HL-60 (cell line): ENCODE results near the gene MAP3K4.

Experiments used
- DNase-seq, 2 experiments: peaks; one replicate each; pipeline ENCODE4 v3.0.0-alpha.2; 2010 to 2020; ENCODE audit warnings: low read depth in 1 of 2, low spot score in 1 of 2
- H3K27ac ChIP-seq: fragments of 250-450 bp; sonication (Bioruptor Pico); replicated peaks from 2 replicates; pipeline ENCODE4 v1.5.1; 2020; ENCODE audit warnings: mild to moderate bottlenecking, moderate library complexity
- H3K27me3 ChIP-seq: fragments of 250-450 bp; sonication (Bioruptor Pico); 2 replicates; pipeline ENCODE4 v1.5.1; 2021; ENCODE audit warnings: mild to moderate bottlenecking, moderate library complexity; ENCODE audit not compliant: insufficient read depth, poor library complexity, severe bottlenecking
- H3K4me3 ChIP-seq: replicated peaks from 2 replicates; pipeline ENCODE4 v1.5.1; 2011; ENCODE audit warnings: mild to moderate bottlenecking, control low read depth, low read length; ENCODE audit not compliant: insufficient read depth
- GABPA ChIP-seq: IDR thresholded peaks from 2 replicates; pipeline ENCODE4 v1.6.1; 2012; ENCODE audit warnings: low read depth
- POLR2AphosphoS5 ChIP-seq: IDR thresholded peaks from 2 replicates; pipeline ENCODE4 v1.6.1; 2012; ENCODE audit warnings: low read depth
- SPI1 ChIP-seq: IDR thresholded peaks from 2 replicates; pipeline ENCODE4 v1.6.1; 2012; ENCODE audit warnings: low read depth, mild to moderate bottlenecking, borderline replicate concordance
- TF ChIP-seq, protein P1 (sequence below): IDR thresholded peaks from one replicate; pipeline ENCODE4 v1.5.1; 2011; ENCODE audit warnings: low read length, control low read depth, inconsistent platforms; ENCODE audit not compliant: insufficient read depth
- TF ChIP-seq, protein P2 (sequence below): IDR thresholded peaks from 2 replicates; pipeline ENCODE4 v1.6.1; 2012; ENCODE audit warnings: low read depth; ENCODE audit not compliant: insufficient replicate concordance

The MAP3K4 gene

DNA sequence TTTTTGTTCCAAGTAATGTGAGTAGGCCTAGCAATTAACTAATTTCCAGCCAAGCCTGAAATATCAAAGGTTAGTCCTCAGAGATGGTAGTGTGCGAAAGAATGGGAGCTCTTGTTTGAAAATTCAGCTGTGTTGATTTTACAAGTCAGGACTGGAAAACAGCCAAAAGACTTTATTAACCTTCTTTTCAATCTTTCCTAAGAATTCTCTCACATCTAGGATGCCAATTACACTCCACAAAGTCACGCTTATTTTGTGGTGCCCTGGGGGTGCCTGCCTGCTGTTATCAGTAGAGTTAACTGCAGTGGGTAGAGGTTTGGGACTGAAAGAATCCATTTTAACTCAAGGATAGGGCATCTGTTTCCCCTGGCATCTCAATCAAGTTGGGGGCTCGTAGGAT, 30.7 kb upstream of the MAP3K4 start:
- peaks cover 2% of the 10 kb centered on the region for H3K27me3 ChIP-seq
- no peak overlapping the region for H3K4me3 ChIP-seq
- H3K27ac ChIP-seq = no peak overlapping the region
- no peak for DNase-seq
- TF ChIP-seq SPI1 = no peak
- TF ChIP-seq, protein P1, sequence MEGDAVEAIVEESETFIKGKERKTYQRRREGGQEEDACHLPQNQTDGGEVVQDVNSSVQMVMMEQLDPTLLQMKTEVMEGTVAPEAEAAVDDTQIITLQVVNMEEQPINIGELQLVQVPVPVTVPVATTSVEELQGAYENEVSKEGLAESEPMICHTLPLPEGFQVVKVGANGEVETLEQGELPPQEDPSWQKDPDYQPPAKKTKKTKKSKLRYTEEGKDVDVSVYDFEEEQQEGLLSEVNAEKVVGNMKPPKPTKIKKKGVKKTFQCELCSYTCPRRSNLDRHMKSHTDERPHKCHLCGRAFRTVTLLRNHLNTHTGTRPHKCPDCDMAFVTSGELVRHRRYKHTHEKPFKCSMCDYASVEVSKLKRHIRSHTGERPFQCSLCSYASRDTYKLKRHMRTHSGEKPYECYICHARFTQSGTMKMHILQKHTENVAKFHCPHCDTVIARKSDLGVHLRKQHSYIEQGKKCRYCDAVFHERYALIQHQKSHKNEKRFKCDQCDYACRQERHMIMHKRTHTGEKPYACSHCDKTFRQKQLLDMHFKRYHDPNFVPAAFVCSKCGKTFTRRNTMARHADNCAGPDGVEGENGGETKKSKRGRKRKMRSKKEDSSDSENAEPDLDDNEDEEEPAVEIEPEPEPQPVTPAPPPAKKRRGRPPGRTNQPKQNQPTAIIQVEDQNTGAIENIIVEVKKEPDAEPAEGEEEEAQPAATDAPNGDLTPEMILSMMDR = no peak
- TF ChIP-seq, protein P2, sequence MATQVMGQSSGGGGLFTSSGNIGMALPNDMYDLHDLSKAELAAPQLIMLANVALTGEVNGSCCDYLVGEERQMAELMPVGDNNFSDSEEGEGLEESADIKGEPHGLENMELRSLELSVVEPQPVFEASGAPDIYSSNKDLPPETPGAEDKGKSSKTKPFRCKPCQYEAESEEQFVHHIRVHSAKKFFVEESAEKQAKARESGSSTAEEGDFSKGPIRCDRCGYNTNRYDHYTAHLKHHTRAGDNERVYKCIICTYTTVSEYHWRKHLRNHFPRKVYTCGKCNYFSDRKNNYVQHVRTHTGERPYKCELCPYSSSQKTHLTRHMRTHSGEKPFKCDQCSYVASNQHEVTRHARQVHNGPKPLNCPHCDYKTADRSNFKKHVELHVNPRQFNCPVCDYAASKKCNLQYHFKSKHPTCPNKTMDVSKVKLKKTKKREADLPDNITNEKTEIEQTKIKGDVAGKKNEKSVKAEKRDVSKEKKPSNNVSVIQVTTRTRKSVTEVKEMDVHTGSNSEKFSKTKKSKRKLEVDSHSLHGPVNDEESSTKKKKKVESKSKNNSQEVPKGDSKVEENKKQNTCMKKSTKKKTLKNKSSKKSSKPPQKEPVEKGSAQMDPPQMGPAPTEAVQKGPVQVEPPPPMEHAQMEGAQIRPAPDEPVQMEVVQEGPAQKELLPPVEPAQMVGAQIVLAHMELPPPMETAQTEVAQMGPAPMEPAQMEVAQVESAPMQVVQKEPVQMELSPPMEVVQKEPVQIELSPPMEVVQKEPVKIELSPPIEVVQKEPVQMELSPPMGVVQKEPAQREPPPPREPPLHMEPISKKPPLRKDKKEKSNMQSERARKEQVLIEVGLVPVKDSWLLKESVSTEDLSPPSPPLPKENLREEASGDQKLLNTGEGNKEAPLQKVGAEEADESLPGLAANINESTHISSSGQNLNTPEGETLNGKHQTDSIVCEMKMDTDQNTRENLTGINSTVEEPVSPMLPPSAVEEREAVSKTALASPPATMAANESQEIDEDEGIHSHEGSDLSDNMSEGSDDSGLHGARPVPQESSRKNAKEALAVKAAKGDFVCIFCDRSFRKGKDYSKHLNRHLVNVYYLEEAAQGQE = no peak
- TF ChIP-seq GABPA = no peak
- no peak for TF ChIP-seq POLR2AphosphoS5

DNA sequence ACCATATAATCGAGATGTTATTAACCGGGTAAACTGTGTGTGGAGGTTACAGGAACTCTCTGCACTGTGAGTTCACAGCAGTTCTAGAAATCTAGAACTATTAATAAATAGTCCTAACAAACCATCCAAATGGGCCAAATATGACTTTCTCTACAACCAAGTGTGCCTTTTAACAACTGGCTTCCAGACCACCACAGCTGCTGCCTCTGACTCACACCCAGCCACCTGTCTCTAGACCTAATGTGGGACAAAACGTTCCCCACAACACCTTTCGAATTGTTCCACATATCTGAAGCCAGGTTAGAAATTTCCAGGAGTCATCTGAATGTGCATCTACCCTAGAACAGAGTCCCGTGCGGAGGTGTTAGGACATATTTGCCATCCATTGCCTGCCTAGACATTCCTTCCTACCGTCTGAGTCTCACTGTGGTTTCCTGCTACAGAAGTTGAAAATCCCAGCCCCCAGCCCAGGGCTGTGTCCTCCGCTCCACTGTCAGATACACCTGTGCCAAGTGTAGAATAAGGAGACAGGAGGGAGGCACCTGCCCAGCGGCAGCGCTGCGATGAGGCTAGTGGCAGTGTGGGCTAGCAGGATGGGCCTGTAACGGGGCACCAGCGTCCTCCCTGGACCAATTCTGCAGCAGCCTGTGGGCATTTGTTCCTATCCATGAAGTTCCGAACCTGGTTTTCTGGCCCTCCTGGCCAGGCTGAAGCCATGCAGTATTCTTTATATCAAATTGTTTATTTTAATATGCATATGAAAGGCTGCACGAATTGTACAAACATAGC, 28.5 kb upstream of the MAP3K4 start:
- TF ChIP-seq, protein P2 = no peak
- TF ChIP-seq, protein P1 = no peak
- no peak for TF ChIP-seq SPI1
- TF ChIP-seq POLR2AphosphoS5 = no peak
- no peak for TF ChIP-seq GABPA
- Histone ChIP-seq H3K4me3 (no peak overlapping the region), H3K27ac (no peak overlapping the region), H3K27me3 (peaks cover 4% of the 10 kb centered on the region)
- DNase-seq = no peak

DNA sequence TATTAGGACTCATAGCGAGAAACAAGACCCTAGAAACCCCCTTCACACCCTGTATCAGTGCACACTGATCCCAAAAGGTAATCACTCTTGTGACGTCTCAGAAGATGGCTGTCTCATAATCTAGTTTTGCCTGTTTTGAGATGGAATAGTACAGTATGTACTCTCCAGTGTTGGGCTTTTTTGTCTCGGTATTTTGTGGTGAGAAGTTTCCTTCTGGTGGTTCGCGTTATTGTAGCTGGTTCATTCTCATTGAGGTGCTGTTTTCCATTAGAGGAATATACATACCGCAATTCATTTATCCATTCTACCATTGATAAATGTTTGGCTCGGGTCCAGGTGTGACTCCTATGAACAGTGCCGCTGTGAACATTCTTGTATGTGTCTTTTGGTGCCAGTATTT, 27.9 kb upstream of the MAP3K4 start:
- Histone ChIP-seq H3K4me3 (no peak overlapping the region), H3K27me3 (peaks cover 4% of the 10 kb centered on the region), H3K27ac (no peak overlapping the region)
- TF ChIP-seq GABPA (no peak), SPI1 (no peak), POLR2AphosphoS5 (no peak)
- TF ChIP-seq, protein P2 = no peak
- TF ChIP-seq, protein P1 = no peak
- DNase-seq = no peak
